Muscle of arm (tissue), 12 donors: ENCODE results near the gene ARHGAP10. TPM values are rescaled to one million over a fixed set of nuclear protein-coding genes. Genes with fewer than 3 reads are reported as not detected.

ENCODE experiments used
- DNase-seq: peaks from one replicate; pipeline ENCODE4 v3.0.0-alpha.2; 2013
- polyA plus RNA-seq, 12 donors: library from polyadenylated mRNA; unstranded; fragments of 120-200 nt; gene quantifications; one replicate each; pipeline ENCODE4 v1.2.1, GENCODE V29; 2013; ENCODE audit not compliant: insufficient read length in 12 of 12

Gene ARHGAP10
- polyA plus RNA-seq, 12 donors, result 19.8 to 38.9 (median 34.9) TPM; not detected in 1

GRCh38 chr4:147950261-147950660 lies 218.4 kb downstream of the ARHGAP10 start:
- no peak for DNase-seq

GRCh38 chr4:147950841-147951240 lies 219.0 kb downstream of the ARHGAP10 start:
- DNase-seq, result no peak

- no peak for DNase-seq
Observed at GRCh38 chr4:147954850-147955249, 223.0 kb downstream of the ARHGAP10 start.

- DNase-seq, result no peak
Observed at GRCh38 chr4:147955827-147956558, 224.1 kb downstream of the ARHGAP10 start.

- DNase-seq, result no peak
Observed at GRCh38 chr4:147957446-147957845, 225.6 kb downstream of the ARHGAP10 start.

- no peak for DNase-seq
Observed at GRCh38 chr4:147958057-147958456, 226.2 kb downstream of the ARHGAP10 start.

GRCh38 chr4:147958489-147959065 lies 226.7 kb downstream of the ARHGAP10 start:
- DNase-seq, result no peak

GRCh38 chr4:147960971-147961370 lies 229.1 kb downstream of the ARHGAP10 start:
- DNase-seq, result no peak

GRCh38 chr4:147963839-147964238 lies 232.0 kb downstream of the ARHGAP10 start:
- no peak for DNase-seq

GRCh38 chr4:147964266-147964880 lies 232.5 kb downstream of the ARHGAP10 start:
- no peak for DNase-seq

GRCh38 chr4:147965056-147965455 lies 233.2 kb downstream of the ARHGAP10 start:
- DNase-seq, result no peak

- DNase-seq, result no peak
Observed at GRCh38 chr4:147965873-147966272, 234.0 kb downstream of the ARHGAP10 start.

GRCh38 chr4:147968641-147969040 lies 236.8 kb downstream of the ARHGAP10 start:
- no peak for DNase-seq

GRCh38 chr4:147969573-147970385 lies 237.9 kb downstream of the ARHGAP10 start:
- DNase-seq, result no peak

- DNase-seq, result no peak
Observed at GRCh38 chr4:147971116-147971515, 239.2 kb downstream of the ARHGAP10 start.

GRCh38 chr4:147975325-147975724 lies 243.4 kb downstream of the ARHGAP10 start:
- DNase-seq, result no peak

GRCh38 chr4:147975933-147976928 lies 244.3 kb downstream of the ARHGAP10 start:
- no peak for DNase-seq

- DNase-seq, result no peak
Observed at GRCh38 chr4:147980586-147980985, 248.7 kb downstream of the ARHGAP10 start.

- DNase-seq, result no peak
Observed at GRCh38 chr4:147981305-147981704, 249.4 kb downstream of the ARHGAP10 start.

GRCh38 chr4:147984065-147984777 lies 252.3 kb downstream of the ARHGAP10 start:
- DNase-seq, result no peak
